Thyroid gland (tissue), 4 donors: Measurements from ENCODE around the gene NT5E. TPM values are rescaled to one million over a fixed set of nuclear protein-coding genes. Genes with fewer than 3 reads are reported as not detected.

ENCODE experiments used
- DNase-seq, 2 donors: peaks; one replicate each; pipeline ENCODE4 v3.0.0-alpha.2; 2019
- H3K27ac ChIP-seq, 3 donors: fragments of 200-600 bp; sonication (generic); 1 replicate in 2 of 3; 2 replicates in 1 of 3; pipeline ENCODE4 v1.5.1; 2016 to 2019; ENCODE audit warnings: mild to moderate bottlenecking in 1 of 3, moderate library complexity in 1 of 3
- H3K27me3 ChIP-seq: fragments of 200-600 bp; sonication (generic); one replicate; pipeline ENCODE4 v1.5.1; 2019
- H3K36me3 ChIP-seq, 2 donors: fragments of 200-600 bp; sonication (generic); one replicate each; pipeline ENCODE4 v1.5.1; 2016 to 2019
- H3K4me1 ChIP-seq, 2 donors: fragments of 200-600 bp; sonication (generic); one replicate each; pipeline ENCODE4 v1.5.1; 2017 to 2019
- H3K4me3 ChIP-seq, 3 donors: fragments of 200-600 bp; sonication (generic); replicated peaks in 1 of 3; 1 replicate in 2 of 3; 2 replicates in 1 of 3; pipeline ENCODE4 v1.5.1; 2016; ENCODE audit warnings: mild to moderate bottlenecking in 1 of 3
- H3K9me3 ChIP-seq: fragments of 200-600 bp; sonication (generic); one replicate; pipeline ENCODE4 v1.5.1; 2017
- POLR2A ChIP-seq, 2 donors: fragments of 450-650 bp; IDR thresholded peaks; one replicate each; pipeline ENCODE4 v1.6.1; 2017; ENCODE audit warnings: antibody characterized with exemption in 2 of 2, mild to moderate bottlenecking in 2 of 2, moderate library complexity in 1 of 2
- WGBS, 2 donors: methylation state at CpG; one replicate each; pipeline ENCODE4 v1.1.5; 2017; 5-methylcytosine and 5-hydroxymethylcytosine counted together
- intact Hi-C: fragments of 100-400 bp; cut with DNase I; formaldehyde crosslinking; loops from one replicate; pipeline ENCODE4 v1.15.1; 2023
- total RNA-seq, 4 donors: library from RNA; depleted of rRNA; stranded (reverse); fragments of >200 nt; gene quantifications; one replicate each; pipeline ENCODE4 v1.2.3, GENCODE V29; 2016
- TF ChIP-seq, protein P1 (sequence below), 6 experiments: fragments of 200-600 bp in 3 of 6; fragments of 450-650 bp in 3 of 6; sonication (generic) in 3 of 6; IDR thresholded peaks; one replicate each; pipeline ENCODE4 v1.5.1; 2016 to 2019; ENCODE audit warnings: antibody characterized with exemption in 6 of 6, mild to moderate bottlenecking in 2 of 6, inconsistent platforms in 1 of 6, moderate library complexity in 1 of 6

NT5E gene
- total RNA-seq, 4 donors from 2014 or later: 89.6 to 174 (median 122) TPM

GRCh38 chr6:85537055-85537494 lies 87.2 kb downstream of the NT5E start:
- intact Hi-C loops: no loop called here
- DNase-seq: no peak
- TF ChIP-seq, protein P1, sequence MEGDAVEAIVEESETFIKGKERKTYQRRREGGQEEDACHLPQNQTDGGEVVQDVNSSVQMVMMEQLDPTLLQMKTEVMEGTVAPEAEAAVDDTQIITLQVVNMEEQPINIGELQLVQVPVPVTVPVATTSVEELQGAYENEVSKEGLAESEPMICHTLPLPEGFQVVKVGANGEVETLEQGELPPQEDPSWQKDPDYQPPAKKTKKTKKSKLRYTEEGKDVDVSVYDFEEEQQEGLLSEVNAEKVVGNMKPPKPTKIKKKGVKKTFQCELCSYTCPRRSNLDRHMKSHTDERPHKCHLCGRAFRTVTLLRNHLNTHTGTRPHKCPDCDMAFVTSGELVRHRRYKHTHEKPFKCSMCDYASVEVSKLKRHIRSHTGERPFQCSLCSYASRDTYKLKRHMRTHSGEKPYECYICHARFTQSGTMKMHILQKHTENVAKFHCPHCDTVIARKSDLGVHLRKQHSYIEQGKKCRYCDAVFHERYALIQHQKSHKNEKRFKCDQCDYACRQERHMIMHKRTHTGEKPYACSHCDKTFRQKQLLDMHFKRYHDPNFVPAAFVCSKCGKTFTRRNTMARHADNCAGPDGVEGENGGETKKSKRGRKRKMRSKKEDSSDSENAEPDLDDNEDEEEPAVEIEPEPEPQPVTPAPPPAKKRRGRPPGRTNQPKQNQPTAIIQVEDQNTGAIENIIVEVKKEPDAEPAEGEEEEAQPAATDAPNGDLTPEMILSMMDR (IDR thresholded peaks at IDR 0.05): peak in 4 of 6 experiments; percentile 40 to 60 (median 50)
- no peak for TF ChIP-seq POLR2A (IDR thresholded peaks at IDR 0.05)
- H3K27me3 ChIP-seq: no peaks in the 10 kb centered on the region
- H3K36me3 ChIP-seq: peaks cover 6 to 14% of the 10 kb centered on the region in 2 donors
- 59 to 69% methylated on average over 2 of the region's 2 CpGs for WGBS, 2 donors
- H3K27ac ChIP-seq: no peak overlapping the region
- no peak overlapping the region for H3K4me3 ChIP-seq
- H3K9me3 ChIP-seq: no peaks in the 10 kb centered on the region
- no peaks in the 10 kb centered on the region for H3K4me1 ChIP-seq

DNA sequence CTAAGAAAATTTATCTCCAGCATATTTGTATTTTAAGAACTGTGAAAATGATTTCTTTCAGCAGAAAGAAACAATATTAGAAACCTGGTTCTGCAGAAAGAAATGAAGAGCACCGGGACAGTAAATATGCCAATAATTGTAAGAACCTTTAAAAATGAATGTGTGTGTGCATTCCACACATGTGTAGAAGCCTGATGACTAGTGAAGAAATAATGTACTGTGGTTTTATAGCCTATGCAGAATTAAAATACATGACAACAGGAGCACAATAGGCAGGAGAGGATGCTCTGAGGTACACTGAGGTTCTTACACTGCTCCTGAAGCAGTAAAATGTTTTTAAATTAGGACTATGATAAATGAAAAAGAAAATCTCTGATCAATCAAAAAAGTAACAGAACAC lies 94.9 kb downstream of the NT5E start:
- no peak for TF ChIP-seq POLR2A (IDR thresholded peaks at IDR 0.05)
- TF ChIP-seq, protein P1 (IDR thresholded peaks at IDR 0.05): no peak
- Histone ChIP-seq H3K36me3 (peaks cover 9 to 10% of the 10 kb centered on the region in 2 donors), H3K27ac (no peak overlapping the region), H3K27me3 (no peaks in the 10 kb centered on the region), H3K4me3 (no peak overlapping the region), H3K4me1 (no peaks in the 10 kb centered on the region), H3K9me3 (no peaks in the 10 kb centered on the region)
- WGBS, 2 donors: 94 to 98% methylated on average over 1 of the region's 1 CpG
- no peak for DNase-seq
- intact Hi-C loops: no loop called here

Other genes starting within 250 kb of the NT5E start
- gene SNX14, start 143.8 kb downstream of the NT5E start, total RNA-seq: 100 to 1,000 TPM in 3 of 4 donors, 10 to 100 TPM in 1; 94.9 to 160 (median 124) TPM
- 100 to 1,000 TPM; 107 to 144 (median 125) TPM for gene SYNCRIP, start 192.8 kb downstream of the NT5E start, total RNA-seq